Epidermal melanocyte (primary cell): Measurements from ENCODE around the gene RIC8A.
"Not testable (repeated sequence)": the region's sequence is repeated elsewhere in the genome, so short reads cannot be mapped to it uniquely, and the experiment has no call there.

Experiments used
- DNase-seq: peaks from one replicate; pipeline ENCODE4 v3.0.0; 2011; ENCODE audit warnings: low spot score; ENCODE audit not compliant: insufficient read length

The RIC8A gene

GRCh38 chr11:217704-218103 is 10.2 kb downstream of the RIC8A start:
- no peak for DNase-seq

GRCh38 chr11:218815-219593 is 11.5 kb downstream of the RIC8A start:
- DNase-seq: peak; percentile 3

- DNase-seq: not testable (repeated sequence)
Observed at GRCh38 chr11:220641-221215, 13.2 kb downstream of the RIC8A start.

GRCh38 chr11:221539-221938 is 14.0 kb downstream of the RIC8A start:
- DNase-seq: no peak

- no peak for DNase-seq
Observed at GRCh38 chr11:221998-222789, 14.7 kb downstream of the RIC8A start.

DNA sequence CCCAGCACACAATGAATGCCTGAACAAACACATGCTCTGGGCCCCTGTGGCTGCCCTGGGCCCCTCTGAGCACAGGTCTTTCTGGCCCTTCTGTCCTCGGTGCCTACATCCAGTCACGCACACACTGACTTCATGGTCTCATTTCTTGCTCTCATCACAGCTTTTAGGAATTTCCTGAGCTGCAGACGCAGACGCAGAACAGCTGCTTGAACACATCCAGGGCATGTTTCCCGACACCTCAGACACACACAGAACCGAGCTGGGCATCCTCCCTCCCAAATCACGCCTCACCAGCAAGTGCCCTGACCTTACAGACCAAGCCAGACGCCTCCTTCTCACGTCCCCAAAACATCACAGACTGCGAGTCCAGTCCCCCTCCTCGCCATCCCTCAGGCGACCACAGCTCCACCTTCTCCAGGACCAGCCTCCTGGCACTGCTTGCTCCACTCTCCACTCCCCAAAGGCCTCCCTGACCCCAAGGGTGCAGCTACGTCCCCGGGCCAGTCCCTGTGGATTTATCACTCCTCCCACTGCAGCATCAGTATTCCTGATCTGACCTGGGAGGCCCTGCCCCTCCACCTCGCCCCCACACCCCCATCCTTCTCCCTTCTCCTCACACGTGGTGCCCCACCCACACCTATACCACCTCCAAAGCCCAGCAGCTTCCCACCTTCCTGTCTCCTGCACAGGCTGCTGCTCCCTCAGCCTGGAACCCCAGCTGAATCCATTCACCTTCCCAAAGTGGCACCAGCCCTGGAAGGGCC is 15.7 kb downstream of the RIC8A start:
- DNase-seq: no peak

- no peak for DNase-seq
Observed at GRCh38 chr11:223884-224283, 16.4 kb downstream of the RIC8A start.

DNA sequence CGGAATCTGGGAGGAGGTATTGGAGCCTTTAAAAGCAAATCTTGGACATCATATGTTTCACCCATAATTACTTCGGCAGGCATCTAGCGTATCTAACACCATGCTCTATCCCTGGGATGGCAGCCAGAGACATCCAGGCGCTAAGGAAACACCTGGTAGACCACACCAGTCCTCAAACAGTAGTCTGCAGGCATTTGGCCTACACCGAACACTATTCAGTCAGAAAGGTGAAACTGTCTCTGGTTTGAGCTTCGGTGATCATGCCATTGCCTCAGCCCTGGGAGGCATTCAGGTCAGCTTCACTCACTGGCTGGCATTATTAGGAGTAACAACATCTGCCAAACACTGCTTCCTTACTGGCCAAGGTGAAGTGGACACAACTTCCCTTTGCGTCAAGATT is 16.9 kb downstream of the RIC8A start:
- no peak for DNase-seq

DNA sequence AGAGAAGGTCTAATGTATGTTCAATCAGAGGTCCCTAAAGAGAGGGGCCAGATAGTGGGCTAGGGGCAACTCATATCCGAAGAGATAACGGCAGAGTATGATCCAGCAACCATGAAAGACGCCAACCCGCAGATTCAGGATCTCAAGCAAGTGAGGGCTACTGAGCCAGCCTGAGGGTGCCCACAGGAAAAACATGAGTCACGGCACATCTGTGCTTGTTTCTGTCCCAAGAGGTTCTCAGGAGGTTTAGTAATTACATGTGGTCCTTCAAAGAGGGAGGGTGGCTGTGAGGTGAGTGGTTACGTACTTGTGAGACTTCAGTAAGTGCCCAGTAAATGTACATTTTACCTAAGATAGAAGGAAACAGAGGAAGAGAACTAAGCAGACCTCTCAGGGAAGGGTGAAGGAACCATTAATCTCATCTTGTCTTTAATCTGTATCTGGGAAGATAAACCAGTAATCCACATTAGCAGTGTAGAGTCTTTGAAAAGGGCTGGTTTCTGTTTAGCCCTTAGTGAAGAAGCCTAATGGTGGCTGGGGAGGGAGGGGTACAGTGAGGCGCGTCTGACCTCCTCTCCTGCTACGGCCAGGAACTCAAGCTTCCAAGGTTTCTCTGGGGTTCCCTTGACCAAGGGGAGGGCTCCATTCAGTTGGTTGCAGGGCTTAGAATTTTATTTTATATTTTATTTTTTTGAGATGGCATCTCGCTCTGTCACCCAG is 18.4 kb downstream of the RIC8A start:
- no peak for DNase-seq

- DNase-seq: no peak
Observed at GRCh38 chr11:227824-228379, 20.4 kb downstream of the RIC8A start.

DNA sequence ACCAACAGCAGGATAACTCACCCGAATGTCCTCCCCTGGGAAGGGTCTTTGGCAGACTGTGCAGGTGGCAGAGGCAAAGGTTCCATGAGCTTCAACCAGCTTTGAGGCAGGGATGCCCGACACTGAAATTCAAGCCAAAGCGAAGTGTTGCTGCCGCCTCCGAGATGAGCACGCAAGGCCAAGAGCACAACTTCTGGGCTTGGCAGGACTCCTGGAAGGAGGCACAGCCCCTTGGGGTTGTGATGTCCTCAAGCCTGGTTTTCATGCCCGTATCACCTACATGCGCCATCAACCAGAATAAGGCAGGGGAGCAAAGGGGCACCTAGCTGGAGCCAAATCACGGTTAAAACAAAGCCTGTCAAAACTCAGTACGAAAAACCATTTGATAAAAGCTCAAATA is 22.9 kb downstream of the RIC8A start:
- DNase-seq: no peak

DNA sequence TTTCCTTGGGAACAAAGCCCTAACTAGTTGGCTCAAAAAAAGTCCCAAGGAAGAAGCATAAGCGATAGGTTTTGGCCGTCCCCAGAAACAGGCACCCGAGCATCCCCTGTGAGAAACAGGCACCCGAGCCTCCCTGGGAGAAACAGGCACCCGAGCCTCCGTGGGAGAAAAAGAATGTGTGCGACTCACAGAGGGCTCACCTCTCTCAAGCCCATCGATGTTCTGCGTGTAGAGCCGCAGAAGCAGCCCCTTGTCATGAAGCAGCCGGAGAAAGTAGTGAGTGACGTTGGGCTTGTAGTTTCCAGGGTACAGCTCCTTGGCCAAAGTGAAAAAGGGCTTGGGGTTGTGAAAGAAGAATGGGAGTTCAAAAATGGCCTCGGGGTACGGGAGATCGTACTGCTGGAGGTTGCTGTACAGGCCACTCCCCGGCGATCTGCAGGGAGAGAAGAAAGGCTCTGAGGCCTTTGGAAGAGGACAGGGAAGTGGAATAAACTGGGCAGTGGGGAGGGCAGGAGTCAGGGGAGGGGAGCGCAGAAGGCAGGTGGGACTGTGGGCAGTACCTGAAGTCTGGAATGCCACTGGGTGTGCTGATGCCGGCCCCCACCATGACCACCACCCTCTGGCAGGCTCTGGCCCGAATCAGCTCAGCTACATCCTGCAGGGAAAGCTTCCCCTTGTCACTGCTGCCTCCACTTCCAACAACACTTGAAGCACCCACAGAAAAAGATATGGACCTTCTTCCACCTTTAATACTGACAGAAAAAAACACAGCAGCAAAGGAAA is 25.5 kb downstream of the RIC8A start:
- no peak for DNase-seq

DNA sequence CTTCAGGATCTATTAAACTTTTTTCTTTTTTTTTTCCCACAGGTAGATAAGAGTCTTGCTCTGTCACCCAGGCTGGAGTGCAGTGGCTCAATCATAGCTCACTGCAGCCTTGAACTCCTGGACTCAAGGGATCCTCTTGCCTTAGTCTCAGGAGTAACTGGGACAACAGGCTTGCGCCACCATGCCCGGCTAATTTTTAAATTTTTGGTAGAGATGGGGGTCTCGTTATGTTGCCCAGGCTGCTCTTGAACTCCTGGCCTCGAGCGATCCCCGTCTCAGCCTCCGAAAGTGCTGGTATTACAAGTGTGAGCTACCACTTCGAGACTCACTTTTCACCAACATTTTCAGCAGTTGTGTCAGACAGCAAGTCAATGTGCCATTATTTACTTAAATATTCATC is 27.7 kb downstream of the RIC8A start:
- DNase-seq: no peak

- no peak for DNase-seq
Observed at GRCh38 chr11:235609-235996, 28.1 kb downstream of the RIC8A start.

DNA sequence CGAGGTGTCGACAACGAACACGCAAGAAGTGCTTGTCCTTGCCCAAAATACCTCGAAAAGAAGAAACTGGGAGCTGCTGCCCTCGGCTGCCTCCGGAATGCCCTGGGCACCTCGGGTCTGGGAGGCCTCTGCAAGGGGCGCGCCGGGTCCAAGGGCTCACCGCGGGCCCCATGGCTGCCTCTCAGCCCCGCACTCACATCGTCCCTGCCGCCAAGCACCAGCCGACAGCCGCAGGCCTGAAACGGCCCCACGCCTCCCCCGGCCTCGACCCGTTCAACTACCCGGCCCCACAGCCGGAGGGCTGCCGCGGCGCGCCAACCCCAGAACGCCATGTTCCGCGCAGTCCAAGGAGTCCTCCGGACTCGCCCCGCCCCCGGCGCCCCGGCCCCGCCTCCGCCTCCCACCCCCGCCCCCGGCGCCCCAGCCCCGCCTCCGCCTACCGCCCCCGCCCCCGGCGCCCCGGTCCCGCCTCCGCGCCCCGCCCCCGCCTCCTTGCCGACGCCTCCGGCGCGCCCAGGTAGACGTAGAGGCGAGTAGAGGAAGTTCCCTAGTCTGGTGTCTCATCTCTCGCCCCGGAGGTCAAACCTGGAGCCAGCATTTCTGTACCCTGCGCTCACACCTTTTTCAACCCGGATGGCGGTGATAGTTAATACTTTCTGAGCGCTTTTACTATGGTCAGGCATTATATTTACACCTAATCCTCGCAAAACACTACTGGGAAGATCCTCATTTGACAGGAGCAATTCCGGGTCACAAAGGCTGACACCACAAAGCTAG is 28.7 kb downstream of the RIC8A start, which contains the start of gene SIRT3:
SIRT3 (minus strand) TSS at position 346 of the 777 bp plus-strand sequence; CDS start at position 332, 14 bp downstream.
- peak; percentile 83 for DNase-seq

DNA sequence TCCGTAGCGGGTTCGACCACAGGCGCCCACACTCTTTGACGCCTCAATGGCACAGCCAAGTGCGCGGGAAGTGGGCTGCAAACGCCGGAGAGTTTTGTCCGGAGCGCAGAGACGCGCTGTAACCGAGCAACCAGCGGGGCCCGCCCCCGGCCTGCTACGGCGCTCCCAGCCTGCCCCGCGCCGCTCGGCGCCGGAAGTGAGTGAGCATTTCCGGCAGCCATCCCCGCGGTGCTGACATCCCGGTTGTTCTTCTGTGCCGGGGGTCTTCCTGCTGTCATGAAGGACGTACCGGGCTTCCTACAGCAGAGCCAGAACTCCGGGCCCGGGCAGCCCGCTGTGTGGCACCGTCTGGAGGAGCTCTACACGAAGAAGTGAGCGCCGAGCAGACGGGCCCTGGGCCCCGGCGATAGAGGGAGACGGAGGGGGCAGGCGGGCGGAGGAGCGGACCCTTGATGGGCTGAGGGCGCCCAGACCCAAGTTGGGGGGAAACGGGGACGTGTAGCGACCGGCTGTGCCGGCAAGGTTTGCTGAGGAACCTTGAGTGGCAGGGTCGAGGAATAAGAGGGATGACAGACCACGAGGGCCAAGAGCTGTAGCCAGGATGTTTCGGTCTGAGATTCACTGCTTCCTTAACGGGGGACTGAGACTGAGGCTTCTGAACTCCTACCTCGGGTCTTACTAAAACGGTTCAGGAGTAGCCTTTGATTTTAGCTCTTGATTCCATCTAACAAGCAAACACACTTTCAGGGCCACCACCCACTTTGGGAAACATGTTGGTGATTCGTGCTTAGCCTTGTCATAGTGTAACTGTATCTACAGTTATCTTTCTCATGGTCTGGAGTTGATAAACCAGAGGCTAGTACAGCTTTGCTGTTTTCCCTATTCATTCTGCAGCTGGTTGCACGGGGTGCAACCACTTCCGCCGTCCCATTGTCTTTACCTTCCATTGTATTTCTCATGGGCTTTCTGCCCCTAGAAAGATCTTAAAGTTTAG is 29.6 kb downstream of the RIC8A start, which contains the start of gene PSMD13:
PSMD13 (plus strand) TSS at position 203 of the 994 bp plus-strand sequence; CDS start at position 277, 74 bp downstream.
- peak; percentile 90 for DNase-seq

- DNase-seq: not testable (repeated sequence)
Observed at GRCh38 chr11:238346-238745, 30.8 kb downstream of the RIC8A start.

DNA sequence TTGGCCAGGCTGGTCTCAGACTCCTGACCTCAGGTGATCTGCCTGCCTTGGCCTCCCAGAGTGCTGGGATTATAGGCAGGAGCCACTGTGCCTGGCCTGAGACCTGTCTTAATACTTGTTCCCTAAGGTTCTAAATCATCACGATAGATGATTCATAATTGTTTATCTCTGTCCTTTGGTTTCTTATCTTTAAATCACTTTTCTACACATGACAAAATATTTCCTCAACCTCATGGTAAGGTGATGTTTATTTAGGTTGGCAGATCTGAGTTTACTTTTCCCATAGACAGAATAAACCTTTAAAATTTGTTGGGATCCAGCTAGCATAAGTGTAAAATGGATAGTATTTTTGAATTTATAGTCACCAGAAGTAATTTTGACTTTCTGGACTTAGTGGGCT is 32.8 kb downstream of the RIC8A start:
- no peak for DNase-seq
